Left lung (tissue), 10 donors: ENCODE data around the gene DET1. TPM values are rescaled to one million over a fixed set of nuclear protein-coding genes. Genes with fewer than 3 reads are reported as not detected.
A peak's percentile ranks its signal among the peaks of the same experiment; 100 is the strongest.

Experiments used
- ATAC-seq: fragments of 200-7000 bp; cut with Tn5 transposase; one replicate; pipeline ENCODE4 v1.9.1; 2020; ENCODE audit warnings: moderate library complexity
- DNase-seq, 4 donors: peaks; one replicate each; pipeline ENCODE4 v3.0.0-alpha.2; 2013 to 2020
- H3K27ac ChIP-seq, 2 donors: fragments of 200-600 bp; sonication (generic) in 1 of 2; one replicate each; pipeline versions ENCODE4 v1.5.0 to v1.8.0; 2020 to 2021
- H3K27me3 ChIP-seq, 2 donors: fragments of 200-600 bp; sonication (generic) in 1 of 2; one replicate each; pipeline versions ENCODE4 v1.5.0 to v1.8.0; 2020 to 2021
- H3K36me3 ChIP-seq, 2 donors: fragments of 200-600 bp; sonication (generic) in 1 of 2; one replicate each; pipeline versions ENCODE4 v1.5.0 to v1.8.0; 2020 to 2021
- H3K4me1 ChIP-seq, 2 donors: fragments of 200-600 bp; one replicate each; pipeline ENCODE4 v1.8.0; 2021
- H3K4me3 ChIP-seq, 2 donors: fragments of 200-600 bp; sonication (generic) in 1 of 2; one replicate each; pipeline versions ENCODE4 v1.5.0 to v1.8.0; 2020 to 2021; ENCODE audit warnings: mild to moderate bottlenecking in 1 of 2
- H3K9me3 ChIP-seq, 2 donors: fragments of 200-600 bp; sonication (generic) in 1 of 2; one replicate each; pipeline versions ENCODE4 v1.5.0 to v1.8.0; 2020 to 2021
- intact Hi-C, 2 donors: fragments of 100-400 bp; cut with DNase I; formaldehyde crosslinking; loops; one replicate each; pipeline versions ENCODE4 v1.11.2 to v1.14.2; 2022
- polyA plus RNA-seq, 6 donors: library from polyadenylated mRNA; unstranded; fragments of 120-200 nt; gene quantifications; one replicate each; pipeline ENCODE4 v1.2.1, GENCODE V29; 2013; ENCODE audit not compliant: insufficient read length in 6 of 6
- total RNA-seq, 2 donors: library from RNA; stranded (reverse); fragmentation: NEBNext Ultra II Directional; extraction: Animal tissue kit (Norgen Biotek cat#: 25700); gene quantifications; one replicate each; pipeline ENCODE4 v1.2.1, GENCODE V29; 2021
- TF ChIP-seq, protein P1 (sequence below), 2 donors: fragments of 200-600 bp; sonication (generic) in 1 of 2; IDR thresholded peaks; one replicate each; pipeline versions ENCODE4 v1.5.0 to v1.8.0; 2021; ENCODE audit warnings: antibody characterized with exemption in 2 of 2
- donor health status: DM: no; HTN: yes; CAD: no.
- donor health status: DM: no; HTN: no; CAD: no.

Gene DET1
- total and polyA plus RNA-seq, 8 donors = 4.0 to 17.7 (median 15.7) TPM

DNA sequence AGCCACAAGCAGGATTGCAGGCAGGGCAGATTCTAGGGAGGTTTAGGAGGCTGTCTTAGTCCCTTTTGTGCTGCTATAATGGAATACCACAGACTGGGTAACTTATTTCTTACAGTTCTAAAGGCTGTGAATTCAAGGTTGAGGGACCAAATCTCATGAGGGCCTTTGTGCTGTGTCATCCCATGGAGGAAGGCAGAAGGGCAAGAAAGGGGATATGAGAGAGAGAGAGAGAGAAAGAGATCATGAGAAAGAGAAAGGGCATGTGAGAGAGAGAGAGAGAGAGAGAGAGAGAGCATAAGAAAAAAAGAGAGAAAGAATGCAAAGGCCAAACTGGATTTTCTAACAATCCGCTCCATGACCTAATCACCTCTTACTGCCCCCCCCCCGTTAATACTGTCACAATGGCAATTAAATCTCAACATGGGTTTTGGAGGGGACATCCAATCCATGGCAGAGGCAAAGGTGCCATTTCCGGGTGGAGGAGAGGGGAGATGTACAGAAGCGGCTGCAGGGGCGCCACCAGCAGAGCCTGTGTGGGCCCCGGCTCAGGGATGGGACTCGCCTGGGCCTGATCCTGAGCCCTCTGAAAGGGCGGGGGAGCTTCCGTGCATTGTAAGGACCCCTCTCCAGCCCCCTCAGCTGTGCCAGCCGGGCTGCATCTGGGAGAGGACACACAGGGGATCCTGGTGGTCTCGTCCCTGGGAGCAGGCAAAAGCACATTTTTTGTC, 58.5 kb downstream of the DET1 start:
- H3K27me3 ChIP-seq = no peaks in the 10 kb centered on the region
- ATAC-seq (no peak), DNase-seq (no peak)
- H3K27ac ChIP-seq = no peak overlapping the region
- no peaks in the 10 kb centered on the region for H3K4me1 ChIP-seq
- H3K36me3 ChIP-seq = no peaks in the 10 kb centered on the region
- intact Hi-C loops = no loop called here
- TF ChIP-seq, protein P1, sequence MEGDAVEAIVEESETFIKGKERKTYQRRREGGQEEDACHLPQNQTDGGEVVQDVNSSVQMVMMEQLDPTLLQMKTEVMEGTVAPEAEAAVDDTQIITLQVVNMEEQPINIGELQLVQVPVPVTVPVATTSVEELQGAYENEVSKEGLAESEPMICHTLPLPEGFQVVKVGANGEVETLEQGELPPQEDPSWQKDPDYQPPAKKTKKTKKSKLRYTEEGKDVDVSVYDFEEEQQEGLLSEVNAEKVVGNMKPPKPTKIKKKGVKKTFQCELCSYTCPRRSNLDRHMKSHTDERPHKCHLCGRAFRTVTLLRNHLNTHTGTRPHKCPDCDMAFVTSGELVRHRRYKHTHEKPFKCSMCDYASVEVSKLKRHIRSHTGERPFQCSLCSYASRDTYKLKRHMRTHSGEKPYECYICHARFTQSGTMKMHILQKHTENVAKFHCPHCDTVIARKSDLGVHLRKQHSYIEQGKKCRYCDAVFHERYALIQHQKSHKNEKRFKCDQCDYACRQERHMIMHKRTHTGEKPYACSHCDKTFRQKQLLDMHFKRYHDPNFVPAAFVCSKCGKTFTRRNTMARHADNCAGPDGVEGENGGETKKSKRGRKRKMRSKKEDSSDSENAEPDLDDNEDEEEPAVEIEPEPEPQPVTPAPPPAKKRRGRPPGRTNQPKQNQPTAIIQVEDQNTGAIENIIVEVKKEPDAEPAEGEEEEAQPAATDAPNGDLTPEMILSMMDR (IDR thresholded peaks at IDR 0.05) = no peak
- no peaks in the 10 kb centered on the region for H3K9me3 ChIP-seq
- H3K4me3 ChIP-seq = no peak overlapping the region

DNA sequence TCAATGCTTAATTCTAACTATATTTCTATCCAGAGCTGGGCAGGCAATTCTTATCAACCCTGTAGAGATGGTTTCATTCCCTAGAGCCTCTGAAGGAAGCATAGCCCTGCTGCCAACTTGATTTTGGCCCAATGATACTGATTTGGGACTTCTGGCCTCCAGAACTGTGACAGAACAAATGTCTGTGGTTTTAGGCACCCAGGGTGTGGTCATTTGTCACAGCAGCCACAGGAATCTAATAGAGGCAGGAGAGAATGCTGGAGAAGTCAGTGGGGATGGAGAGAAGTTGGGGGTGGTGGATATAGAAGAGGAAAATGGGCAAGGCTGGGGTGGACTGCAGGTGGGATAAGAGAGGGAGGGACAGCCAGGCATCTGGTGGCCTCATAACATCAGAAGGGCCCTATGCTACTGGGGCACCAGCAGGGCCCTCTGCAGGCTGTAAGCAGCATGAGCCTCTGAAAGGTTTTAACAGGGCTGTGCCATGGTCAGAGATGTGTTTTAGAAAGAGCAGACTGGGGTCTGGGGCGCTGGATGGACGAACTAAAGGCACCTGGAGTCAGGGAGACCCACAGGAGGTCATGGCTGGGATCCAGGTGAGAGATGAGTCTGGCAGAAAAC, 59.2 kb downstream of the DET1 start:
- Histone ChIP-seq H3K36me3 (no peaks in the 10 kb centered on the region), H3K4me1 (no peaks in the 10 kb centered on the region), H3K4me3 (no peak overlapping the region), H3K27me3 (no peaks in the 10 kb centered on the region), H3K9me3 (no peaks in the 10 kb centered on the region), H3K27ac (no peak overlapping the region)
- intact Hi-C loops = no loop called here
- ATAC-seq = no peak
- TF ChIP-seq, protein P1 (IDR thresholded peaks at IDR 0.05) = no peak
- no peak for DNase-seq

DNA sequence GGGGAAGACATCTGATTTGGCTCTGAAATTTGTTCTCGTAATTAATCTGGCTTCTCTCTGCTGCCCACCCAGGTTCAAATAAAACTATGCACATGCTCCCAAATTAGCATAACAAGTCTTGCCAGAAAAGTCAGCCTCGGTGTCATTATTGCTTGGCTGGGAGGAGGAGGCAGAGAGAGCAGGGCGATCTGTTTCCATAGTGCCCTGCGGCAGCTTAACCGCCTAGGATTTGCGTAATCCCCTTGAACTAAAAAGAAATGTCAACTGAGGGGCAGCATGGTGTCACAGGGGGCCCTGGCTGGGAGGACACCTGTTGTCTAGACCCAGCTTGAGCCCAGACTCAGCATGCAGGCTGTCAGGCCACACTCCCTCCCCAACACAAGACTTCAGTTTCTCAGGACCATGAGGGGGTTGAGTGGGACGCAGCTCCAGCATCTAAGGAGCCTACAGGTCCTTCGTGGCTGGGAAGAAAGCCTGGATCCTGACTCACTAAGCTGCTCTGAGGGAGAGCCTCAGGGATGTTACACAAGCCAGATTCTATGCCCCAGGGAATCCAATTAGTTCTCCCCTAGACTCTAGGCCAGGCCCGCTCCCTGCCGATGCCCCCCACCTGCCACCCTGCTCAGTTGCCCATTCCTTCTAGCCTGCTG, 61.7 kb downstream of the DET1 start:
- no peaks in the 10 kb centered on the region for H3K36me3 ChIP-seq
- H3K9me3 ChIP-seq = no peaks in the 10 kb centered on the region
- H3K27me3 ChIP-seq = no peaks in the 10 kb centered on the region
- no peak overlapping the region for H3K4me3 ChIP-seq
- H3K27ac ChIP-seq = no peak overlapping the region
- intact Hi-C loops = no loop called here
- TF ChIP-seq, protein P1 (IDR thresholded peaks at IDR 0.05) = no peak
- DNase-seq = peak in 1 of 4 donors; percentile 32
- no peaks in the 10 kb centered on the region for H3K4me1 ChIP-seq
- ATAC-seq = no peak

DNA sequence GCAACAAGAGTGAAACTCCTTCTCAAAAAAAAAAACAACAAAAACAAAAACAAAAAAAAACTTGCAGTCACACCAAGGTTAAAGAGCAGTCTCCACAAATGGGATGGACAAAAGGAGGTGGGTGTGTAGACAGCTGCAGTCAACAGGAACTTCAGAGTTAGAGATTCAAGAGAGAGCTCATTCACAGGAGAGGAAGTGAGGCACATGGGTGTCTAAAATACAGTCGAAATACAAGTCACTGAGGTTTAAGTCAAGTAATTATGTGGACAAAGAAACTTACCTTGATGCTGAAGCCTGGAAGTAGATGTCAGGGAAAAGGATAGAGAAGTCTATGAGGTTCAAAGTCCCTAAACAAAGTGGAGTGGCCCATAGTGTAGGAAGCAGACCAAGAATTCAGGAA, 64.2 kb downstream of the DET1 start:
- intact Hi-C loops = no loop called here
- DNase-seq = no peak
- Histone ChIP-seq H3K36me3 (peaks cover 0 to 24% of the 10 kb centered on the region in 2 donors), H3K9me3 (no peaks in the 10 kb centered on the region), H3K4me3 (no peak overlapping the region), H3K4me1 (no peaks in the 10 kb centered on the region), H3K27me3 (no peaks in the 10 kb centered on the region), H3K27ac (no peak overlapping the region)
- TF ChIP-seq, protein P1 (IDR thresholded peaks at IDR 0.05) = no peak
- ATAC-seq = no peak

DNA sequence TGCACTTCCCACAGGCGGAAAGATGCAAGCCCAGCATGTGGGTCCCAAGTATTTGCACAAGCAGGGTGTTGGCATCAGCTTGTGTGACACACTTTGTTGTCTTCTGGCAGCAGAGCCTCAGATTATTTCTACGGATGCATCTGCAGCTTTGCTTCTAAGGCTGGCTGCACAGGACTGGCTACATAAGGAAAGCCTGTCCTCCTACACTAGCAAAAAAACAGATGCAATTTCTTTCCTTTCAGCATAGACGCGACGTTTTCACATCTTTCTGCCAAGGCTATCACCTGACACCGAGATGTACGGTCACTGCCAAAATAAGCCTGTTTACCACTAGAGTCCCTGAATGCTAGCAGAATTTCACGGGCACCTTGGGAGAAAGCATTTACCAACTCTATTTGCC, 65.5 kb downstream of the DET1 start:
- H3K27ac ChIP-seq = no peak overlapping the region
- TF ChIP-seq, protein P1 (IDR thresholded peaks at IDR 0.05) = no peak
- H3K4me3 ChIP-seq = no peak overlapping the region
- no peaks in the 10 kb centered on the region for H3K27me3 ChIP-seq
- H3K4me1 ChIP-seq = no peaks in the 10 kb centered on the region
- intact Hi-C loops = no loop called here
- H3K9me3 ChIP-seq = no peaks in the 10 kb centered on the region
- ATAC-seq (no peak), DNase-seq (no peak)
- peaks cover 0 to 36% of the 10 kb centered on the region in 2 donors for H3K36me3 ChIP-seq
